Left lung (tissue), 10 donors: ENCODE results near the gene RILPL1. TPM values are rescaled to one million over a fixed set of nuclear protein-coding genes. Genes with fewer than 3 reads are reported as not detected.
"Not testable (repeated sequence)": the region's sequence is repeated elsewhere in the genome, so short reads cannot be mapped to it uniquely, and the experiment has no call there.

ENCODE experiments used
- ATAC-seq: fragments of 200-7000 bp; cut with Tn5 transposase; one replicate; pipeline ENCODE4 v1.9.1; 2020; ENCODE audit warnings: moderate library complexity
- DNase-seq, 4 donors: peaks; one replicate each; pipeline ENCODE4 v3.0.0-alpha.2; 2013 to 2020
- H3K27ac ChIP-seq, 2 donors: fragments of 200-600 bp; sonication (generic) in 1 of 2; one replicate each; pipeline versions ENCODE4 v1.5.0 to v1.8.0; 2020 to 2021
- H3K27me3 ChIP-seq, 2 donors: fragments of 200-600 bp; sonication (generic) in 1 of 2; one replicate each; pipeline versions ENCODE4 v1.5.0 to v1.8.0; 2020 to 2021
- H3K36me3 ChIP-seq, 2 donors: fragments of 200-600 bp; sonication (generic) in 1 of 2; one replicate each; pipeline versions ENCODE4 v1.5.0 to v1.8.0; 2020 to 2021
- H3K4me1 ChIP-seq, 2 donors: fragments of 200-600 bp; one replicate each; pipeline ENCODE4 v1.8.0; 2021
- H3K4me3 ChIP-seq, 2 donors: fragments of 200-600 bp; sonication (generic) in 1 of 2; one replicate each; pipeline versions ENCODE4 v1.5.0 to v1.8.0; 2020 to 2021; ENCODE audit warnings: mild to moderate bottlenecking in 1 of 2
- H3K9me3 ChIP-seq, 2 donors: fragments of 200-600 bp; sonication (generic) in 1 of 2; one replicate each; pipeline versions ENCODE4 v1.5.0 to v1.8.0; 2020 to 2021
- intact Hi-C, 2 donors: fragments of 100-400 bp; cut with DNase I; formaldehyde crosslinking; loops; one replicate each; pipeline versions ENCODE4 v1.11.2 to v1.14.2; 2022
- polyA plus RNA-seq, 6 donors: library from polyadenylated mRNA; unstranded; fragments of 120-200 nt; gene quantifications; one replicate each; pipeline ENCODE4 v1.2.1, GENCODE V29; 2013; ENCODE audit not compliant: insufficient read length in 6 of 6
- total RNA-seq, 2 donors: library from RNA; stranded (reverse); fragmentation: NEBNext Ultra II Directional; extraction: Animal tissue kit (Norgen Biotek cat#: 25700); gene quantifications; one replicate each; pipeline ENCODE4 v1.2.1, GENCODE V29; 2021
- TF ChIP-seq, protein P1 (sequence below), 2 donors: fragments of 200-600 bp; sonication (generic) in 1 of 2; IDR thresholded peaks; one replicate each; pipeline versions ENCODE4 v1.5.0 to v1.8.0; 2021; ENCODE audit warnings: antibody characterized with exemption in 2 of 2
- donor health status: DM: no; HTN: yes; CAD: no.
- donor health status: DM: no; HTN: no; CAD: no.

The RILPL1 gene
- total and polyA plus RNA-seq, 8 donors, result 11.9 to 25.2 (median 21.6) TPM

DNA sequence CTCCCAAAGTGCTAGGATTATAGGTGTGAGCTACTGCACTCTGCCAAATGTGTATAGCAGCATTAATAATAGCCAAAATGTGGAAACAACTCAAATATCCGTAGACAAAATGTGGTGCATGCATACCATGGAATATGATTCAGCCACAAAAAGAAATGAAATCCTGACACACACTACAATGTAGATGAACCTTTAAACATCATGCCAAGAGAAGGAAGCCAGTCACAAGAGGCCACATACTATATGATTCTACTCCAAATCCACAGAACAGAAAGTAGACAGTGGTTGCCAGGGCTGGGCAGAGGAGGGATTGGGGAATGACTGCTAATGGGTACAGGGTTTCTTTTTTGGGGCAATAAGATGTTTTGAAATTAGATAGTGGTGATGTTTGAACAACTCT lies 43.1 kb upstream of the RILPL1 start:
- H3K4me3 ChIP-seq, result no peak overlapping the region
- H3K4me1 ChIP-seq, result peaks cover 0 to 3% of the 10 kb centered on the region in 2 donors
- H3K27ac ChIP-seq, result no peak overlapping the region
- intact Hi-C loops, result no loop called here
- no peak for DNase-seq
- ATAC-seq, result no peak
- H3K36me3 ChIP-seq, result no peaks in the 10 kb centered on the region
- TF ChIP-seq, protein P1, sequence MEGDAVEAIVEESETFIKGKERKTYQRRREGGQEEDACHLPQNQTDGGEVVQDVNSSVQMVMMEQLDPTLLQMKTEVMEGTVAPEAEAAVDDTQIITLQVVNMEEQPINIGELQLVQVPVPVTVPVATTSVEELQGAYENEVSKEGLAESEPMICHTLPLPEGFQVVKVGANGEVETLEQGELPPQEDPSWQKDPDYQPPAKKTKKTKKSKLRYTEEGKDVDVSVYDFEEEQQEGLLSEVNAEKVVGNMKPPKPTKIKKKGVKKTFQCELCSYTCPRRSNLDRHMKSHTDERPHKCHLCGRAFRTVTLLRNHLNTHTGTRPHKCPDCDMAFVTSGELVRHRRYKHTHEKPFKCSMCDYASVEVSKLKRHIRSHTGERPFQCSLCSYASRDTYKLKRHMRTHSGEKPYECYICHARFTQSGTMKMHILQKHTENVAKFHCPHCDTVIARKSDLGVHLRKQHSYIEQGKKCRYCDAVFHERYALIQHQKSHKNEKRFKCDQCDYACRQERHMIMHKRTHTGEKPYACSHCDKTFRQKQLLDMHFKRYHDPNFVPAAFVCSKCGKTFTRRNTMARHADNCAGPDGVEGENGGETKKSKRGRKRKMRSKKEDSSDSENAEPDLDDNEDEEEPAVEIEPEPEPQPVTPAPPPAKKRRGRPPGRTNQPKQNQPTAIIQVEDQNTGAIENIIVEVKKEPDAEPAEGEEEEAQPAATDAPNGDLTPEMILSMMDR (IDR thresholded peaks at IDR 0.05), result no peak
- H3K9me3 ChIP-seq, result no peaks in the 10 kb centered on the region
- H3K27me3 ChIP-seq, result no peaks in the 10 kb centered on the region

DNA sequence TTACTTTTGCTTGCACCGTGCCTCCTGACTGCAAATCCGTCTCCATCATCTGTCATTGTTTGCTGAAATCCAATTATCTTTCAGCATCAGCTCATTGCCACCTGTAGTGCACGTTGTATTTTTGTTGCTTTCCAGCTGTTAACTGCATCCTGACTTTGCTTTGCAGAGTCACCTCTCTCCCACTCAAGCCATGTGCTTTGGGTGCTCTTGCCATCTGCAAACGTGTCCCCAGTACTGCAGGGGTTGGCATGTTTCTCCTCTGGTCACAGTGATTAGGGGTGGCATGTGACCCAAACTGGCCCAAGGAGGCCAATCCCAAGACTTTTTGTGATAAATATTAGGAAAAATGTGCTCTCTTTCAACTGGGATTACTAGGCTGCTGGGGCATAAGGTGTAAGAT lies 40.4 kb upstream of the RILPL1 start:
- TF ChIP-seq, protein P1 (IDR thresholded peaks at IDR 0.05), result no peak
- ATAC-seq (no peak), DNase-seq (no peak)
- no peak overlapping the region for H3K4me3 ChIP-seq
- H3K4me1 ChIP-seq, result no peaks in the 10 kb centered on the region
- intact Hi-C loops, result no loop called here
- no peaks in the 10 kb centered on the region for H3K9me3 ChIP-seq
- H3K36me3 ChIP-seq, result no peaks in the 10 kb centered on the region
- no peak overlapping the region for H3K27ac ChIP-seq
- H3K27me3 ChIP-seq, result no peaks in the 10 kb centered on the region

DNA sequence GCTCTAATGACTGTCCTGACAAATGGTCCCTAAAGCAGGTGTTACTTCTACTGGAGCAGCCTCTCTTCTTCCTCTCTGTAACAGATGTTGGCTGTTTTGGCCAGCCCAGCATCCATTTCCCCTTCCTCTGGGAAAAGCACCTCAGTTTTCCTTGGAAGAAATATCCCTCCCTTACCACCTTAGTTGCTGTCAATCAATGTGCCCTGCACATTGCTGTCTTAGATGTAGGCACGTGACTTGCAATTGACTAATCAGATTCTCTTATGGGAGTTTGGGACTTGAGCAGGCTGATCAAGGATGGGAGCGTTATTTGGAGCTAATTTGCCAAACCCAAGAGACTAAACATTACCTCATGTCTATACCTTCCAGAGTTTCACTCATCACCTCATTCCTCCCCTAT lies 38.9 kb upstream of the RILPL1 start:
- TF ChIP-seq, protein P1 (IDR thresholded peaks at IDR 0.05), result no peak
- H3K4me1 ChIP-seq, result no peaks in the 10 kb centered on the region
- no peak for DNase-seq
- intact Hi-C loops, result no loop called here
- ATAC-seq, result no peak
- H3K27ac ChIP-seq, result no peak overlapping the region
- H3K27me3 ChIP-seq, result no peaks in the 10 kb centered on the region
- H3K9me3 ChIP-seq, result no peaks in the 10 kb centered on the region
- no peak overlapping the region for H3K4me3 ChIP-seq
- H3K36me3 ChIP-seq, result no peaks in the 10 kb centered on the region

DNA sequence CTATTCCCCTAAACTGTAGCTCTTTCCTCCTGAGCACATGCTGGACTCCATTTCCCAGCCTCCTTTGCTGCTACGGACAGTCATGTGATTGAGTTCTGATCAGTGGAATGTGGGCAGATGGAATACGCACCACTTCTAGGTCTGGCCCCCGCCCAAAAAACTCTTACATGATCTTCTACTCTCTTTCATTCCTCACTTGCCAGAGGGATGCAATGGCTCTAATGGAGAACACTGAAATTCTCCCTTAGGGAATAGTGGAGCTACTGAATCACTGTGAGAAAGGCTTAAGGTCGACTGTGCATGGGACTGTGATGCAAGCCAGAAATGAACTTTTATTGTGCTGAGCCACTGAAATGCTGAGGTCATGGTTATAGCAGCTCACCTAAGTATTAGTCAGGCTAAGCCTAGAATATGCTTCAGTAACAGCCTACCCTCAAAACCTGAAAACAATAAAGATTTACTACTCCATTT lies 37.9 kb upstream of the RILPL1 start:
- DNase-seq (peak in 1 of 4 donors; percentile 34), ATAC-seq (peak; percentile 72)
- H3K36me3 ChIP-seq, result no peaks in the 10 kb centered on the region
- H3K27me3 ChIP-seq, result no peaks in the 10 kb centered on the region
- no peak overlapping the region for H3K27ac ChIP-seq
- TF ChIP-seq, protein P1 (IDR thresholded peaks at IDR 0.05), result no peak
- intact Hi-C loops, result no loop called here
- H3K4me1 ChIP-seq, result no peaks in the 10 kb centered on the region
- H3K9me3 ChIP-seq, result no peaks in the 10 kb centered on the region
- no peak overlapping the region for H3K4me3 ChIP-seq

DNA sequence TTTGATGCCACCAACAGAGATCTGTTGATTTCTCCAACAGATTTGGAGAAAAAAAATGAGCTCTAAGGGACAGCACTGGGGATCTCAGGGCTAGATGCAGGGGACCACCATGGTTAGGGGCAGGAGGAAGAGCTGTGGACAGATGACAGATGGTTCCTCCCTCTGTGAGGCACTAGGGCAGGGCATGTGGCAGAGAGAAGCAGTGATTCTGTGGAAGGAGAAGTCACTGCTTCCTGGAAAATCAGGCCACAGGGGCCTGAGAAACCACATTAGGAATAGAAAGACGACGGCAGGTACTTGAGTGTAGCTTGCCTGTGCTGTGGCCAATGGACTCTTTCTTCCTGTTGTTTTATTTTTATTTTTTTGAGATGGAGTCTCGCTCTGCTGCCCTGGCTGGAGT lies 25.9 kb upstream of the RILPL1 start:
- Histone ChIP-seq H3K4me1 (peaks cover 0 to 7% of the 10 kb centered on the region in 2 donors), H3K4me3 (no peak overlapping the region), H3K36me3 (no peaks in the 10 kb centered on the region), H3K9me3 (no peaks in the 10 kb centered on the region), H3K27me3 (no peaks in the 10 kb centered on the region), H3K27ac (peak overlapping the region in 1 of 2 donors; percentile 41)
- TF ChIP-seq, protein P1 (IDR thresholded peaks at IDR 0.05), result no peak
- ATAC-seq (peak; percentile 58), DNase-seq (peak in 1 of 4 donors; percentile 43)
- intact Hi-C loops, result no loop called here

DNA sequence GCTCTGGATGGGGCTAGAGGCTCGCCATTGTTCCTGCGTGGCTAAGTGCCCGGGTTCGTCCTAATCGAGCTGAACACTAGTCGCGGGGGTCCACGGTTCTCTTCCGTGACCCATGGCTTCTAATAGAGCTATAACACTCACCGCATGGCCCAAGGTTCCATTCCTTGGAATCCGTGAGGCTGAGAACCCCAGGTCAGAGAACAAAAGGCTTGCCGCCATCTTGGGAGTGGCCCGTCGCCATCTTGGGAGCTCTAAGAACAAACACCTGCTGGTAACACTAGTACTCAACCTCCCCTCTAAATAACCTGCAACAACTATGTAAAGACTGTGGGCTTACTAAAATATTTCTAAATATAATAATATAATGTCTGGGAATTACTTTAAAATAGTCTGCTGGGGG lies 25.0 kb upstream of the RILPL1 start:
- H3K4me3 ChIP-seq, ATAC-seq, H3K9me3 ChIP-seq, H3K27ac ChIP-seq, intact Hi-C loops, DNase-seq, H3K36me3 ChIP-seq, H3K27me3 ChIP-seq: not testable (repeated sequence)
- peaks cover 0 to 10% of the 10 kb centered on the region in 2 donors for H3K4me1 ChIP-seq

DNA sequence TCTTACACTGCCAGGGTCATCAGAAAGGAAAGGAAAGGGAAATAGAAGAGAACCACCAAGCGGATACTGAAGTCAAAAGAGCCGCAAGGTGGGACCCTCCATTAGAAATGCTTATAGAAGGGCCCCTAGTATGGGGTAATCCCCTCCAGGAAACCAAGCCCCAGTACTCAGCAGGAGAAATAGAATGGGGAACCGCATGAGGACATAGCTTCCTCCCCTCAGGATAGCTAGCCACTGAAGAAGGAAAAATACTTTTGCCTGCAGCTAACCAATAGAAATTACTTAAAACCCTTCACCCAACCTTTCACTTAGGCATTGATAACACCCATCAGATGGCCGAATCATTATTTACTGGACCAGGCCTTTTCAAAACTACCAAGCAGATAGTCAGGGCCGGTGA lies 21.3 kb upstream of the RILPL1 start:
- H3K27ac ChIP-seq, result peak overlapping the region in 1 of 2 donors; percentile 75
- ATAC-seq, H3K4me3 ChIP-seq, H3K36me3 ChIP-seq, H3K27me3 ChIP-seq, H3K9me3 ChIP-seq, DNase-seq, intact Hi-C loops: not testable (repeated sequence)
- peaks cover 0 to 10% of the 10 kb centered on the region in 2 donors for H3K4me1 ChIP-seq

DNA sequence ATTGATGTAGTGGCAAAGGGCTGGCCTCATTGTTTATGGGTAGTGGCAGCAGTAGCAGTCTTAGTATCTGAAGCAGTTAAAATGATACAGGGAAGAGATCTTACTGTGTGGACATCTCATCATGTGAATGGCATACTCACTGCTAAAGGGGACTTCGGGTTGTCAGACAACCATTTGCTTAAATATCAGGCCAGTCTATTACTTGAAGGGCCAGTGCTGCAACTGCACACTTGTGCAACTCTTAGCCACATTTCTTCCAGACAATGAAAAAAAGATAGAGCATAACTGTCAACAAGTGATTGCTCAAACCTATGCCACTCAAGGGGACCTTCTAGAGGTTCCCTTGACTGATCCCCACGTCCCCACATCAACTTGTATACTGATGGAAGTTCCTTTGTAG lies 20.6 kb upstream of the RILPL1 start:
- ATAC-seq, DNase-seq, H3K4me3 ChIP-seq, H3K27me3 ChIP-seq, intact Hi-C loops, H3K36me3 ChIP-seq, H3K9me3 ChIP-seq: not testable (repeated sequence)
- peak overlapping the region in 1 of 2 donors; percentile 75 for H3K27ac ChIP-seq
- peaks cover 0 to 10% of the 10 kb centered on the region in 2 donors for H3K4me1 ChIP-seq
